ENCODE measurements around the gene PACC1.

Gene PACC1

DNA sequence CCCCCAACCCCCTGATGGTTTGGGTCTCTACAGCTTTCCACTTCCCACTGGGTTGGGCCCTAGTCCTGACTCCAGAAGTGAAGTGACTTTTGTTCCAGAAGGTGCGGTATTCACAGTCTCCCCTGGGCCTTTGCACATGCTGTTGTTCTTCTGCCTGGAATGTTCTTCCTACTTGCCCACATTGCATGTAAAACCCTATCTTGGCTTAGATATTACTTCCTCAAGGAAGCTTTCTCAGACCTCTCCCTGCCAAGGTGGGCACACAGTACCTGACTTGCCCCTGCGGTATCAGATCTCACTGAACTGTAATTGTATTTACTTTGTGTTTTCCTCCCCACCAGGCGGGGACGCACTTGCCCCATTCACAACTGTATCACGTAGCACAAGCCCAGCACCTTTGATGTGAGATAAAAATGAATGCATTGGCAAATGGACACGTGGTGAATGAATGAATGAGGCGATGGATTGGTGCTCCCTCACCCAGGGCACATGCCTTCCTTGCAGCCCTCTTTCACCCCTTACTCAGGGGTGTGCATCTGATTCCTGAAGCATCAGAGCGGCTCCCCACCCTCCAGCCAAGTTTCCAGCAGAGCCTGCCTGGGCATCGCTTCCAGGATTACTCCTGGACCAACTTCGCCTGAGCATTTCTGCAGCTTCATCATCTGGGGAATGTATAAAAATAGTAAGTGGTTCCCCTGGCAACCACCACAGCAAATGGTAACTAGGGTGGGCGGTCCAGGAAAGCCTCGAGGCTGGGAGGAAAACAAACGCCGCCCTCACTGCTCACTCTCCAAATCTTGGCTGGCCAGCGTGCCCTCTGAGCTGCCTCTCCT lies 37.9 kb upstream of the PACC1 start:
- TF ChIP-seq, protein P1, sequence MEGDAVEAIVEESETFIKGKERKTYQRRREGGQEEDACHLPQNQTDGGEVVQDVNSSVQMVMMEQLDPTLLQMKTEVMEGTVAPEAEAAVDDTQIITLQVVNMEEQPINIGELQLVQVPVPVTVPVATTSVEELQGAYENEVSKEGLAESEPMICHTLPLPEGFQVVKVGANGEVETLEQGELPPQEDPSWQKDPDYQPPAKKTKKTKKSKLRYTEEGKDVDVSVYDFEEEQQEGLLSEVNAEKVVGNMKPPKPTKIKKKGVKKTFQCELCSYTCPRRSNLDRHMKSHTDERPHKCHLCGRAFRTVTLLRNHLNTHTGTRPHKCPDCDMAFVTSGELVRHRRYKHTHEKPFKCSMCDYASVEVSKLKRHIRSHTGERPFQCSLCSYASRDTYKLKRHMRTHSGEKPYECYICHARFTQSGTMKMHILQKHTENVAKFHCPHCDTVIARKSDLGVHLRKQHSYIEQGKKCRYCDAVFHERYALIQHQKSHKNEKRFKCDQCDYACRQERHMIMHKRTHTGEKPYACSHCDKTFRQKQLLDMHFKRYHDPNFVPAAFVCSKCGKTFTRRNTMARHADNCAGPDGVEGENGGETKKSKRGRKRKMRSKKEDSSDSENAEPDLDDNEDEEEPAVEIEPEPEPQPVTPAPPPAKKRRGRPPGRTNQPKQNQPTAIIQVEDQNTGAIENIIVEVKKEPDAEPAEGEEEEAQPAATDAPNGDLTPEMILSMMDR (IDR thresholded peaks at IDR 0.05; ENCODE audit: low read depth, low read length, missing control alignments), result no peak
- in situ Hi-C loops (cut with HindIII; ENCODE audit: low sequenced_read_pairs), result no loop called here
- H3K4me3 ChIP-seq (ENCODE audit: low read depth, low read length), result no peak overlapping the region
- DNase-seq (ENCODE audit: low read depth), result peak; percentile 62

- in situ Hi-C loops (cut with HindIII; ENCODE audit: low sequenced_read_pairs), result no loop called here
- H3K4me3 ChIP-seq (ENCODE audit: low read depth, low read length), result no peak overlapping the region
- no peak for DNase-seq (ENCODE audit: low read depth)
- TF ChIP-seq, protein P1 (IDR thresholded peaks at IDR 0.05; ENCODE audit: low read depth, low read length, missing control alignments), result no peak
Observed at GRCh38 chr1:212451416-212452322, 37.0 kb upstream of the PACC1 start.

DNA sequence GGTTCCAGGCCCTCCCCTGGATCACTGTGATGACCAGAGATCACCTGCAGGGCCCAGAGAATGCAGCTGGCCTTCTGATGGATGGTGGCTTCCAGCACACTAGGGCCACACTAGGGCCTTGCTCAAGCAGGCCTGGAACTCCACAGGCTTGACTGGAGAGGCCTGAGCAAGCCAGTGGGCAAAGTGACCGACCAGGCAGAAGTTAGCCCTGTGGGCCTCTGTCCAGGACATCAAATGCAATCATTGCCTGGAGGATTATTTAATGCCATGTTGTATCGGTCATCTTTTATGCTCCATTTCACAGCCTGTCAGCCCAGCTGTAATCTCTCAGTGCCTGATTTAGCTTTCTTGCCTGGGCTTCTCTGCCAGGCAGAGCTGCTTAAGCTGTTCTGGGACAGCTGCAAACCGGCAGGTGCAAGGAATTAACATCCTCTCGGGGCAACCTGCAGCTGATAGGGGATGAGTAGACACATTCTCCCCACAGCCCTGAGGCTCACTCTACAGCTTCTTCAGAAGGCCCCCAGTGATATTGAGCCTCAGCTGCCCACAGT lies 35.7 kb upstream of the PACC1 start:
- no peak overlapping the region for H3K4me3 ChIP-seq (ENCODE audit: low read depth, low read length)
- DNase-seq (ENCODE audit: low read depth), result no peak
- TF ChIP-seq, protein P1 (IDR thresholded peaks at IDR 0.05; ENCODE audit: low read depth, low read length, missing control alignments), result no peak
- in situ Hi-C loops (cut with HindIII; ENCODE audit: low sequenced_read_pairs), result no loop called here

DNA sequence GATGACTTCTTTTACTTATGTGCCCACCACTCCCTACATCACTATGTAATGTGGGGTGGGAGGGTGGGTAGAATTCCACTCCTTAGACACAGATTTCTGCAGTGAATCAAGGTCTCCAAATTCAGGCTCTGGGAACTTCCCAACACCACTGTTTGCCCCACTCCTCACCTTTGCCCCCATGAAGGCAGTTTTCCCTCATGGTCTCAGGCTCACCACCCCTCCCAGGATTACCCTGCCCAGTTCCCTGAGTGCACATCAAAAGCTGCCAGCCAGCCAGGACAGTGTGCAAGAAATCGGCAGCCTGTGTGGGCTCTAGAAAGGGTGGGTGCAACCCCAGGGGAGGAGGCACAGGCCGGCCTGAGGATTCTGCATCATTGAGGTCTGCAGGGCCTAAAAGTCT lies 32.8 kb upstream of the PACC1 start:
- in situ Hi-C loops (cut with HindIII; ENCODE audit: low sequenced_read_pairs), result no loop called here
- DNase-seq (ENCODE audit: low read depth), result no peak

DNA sequence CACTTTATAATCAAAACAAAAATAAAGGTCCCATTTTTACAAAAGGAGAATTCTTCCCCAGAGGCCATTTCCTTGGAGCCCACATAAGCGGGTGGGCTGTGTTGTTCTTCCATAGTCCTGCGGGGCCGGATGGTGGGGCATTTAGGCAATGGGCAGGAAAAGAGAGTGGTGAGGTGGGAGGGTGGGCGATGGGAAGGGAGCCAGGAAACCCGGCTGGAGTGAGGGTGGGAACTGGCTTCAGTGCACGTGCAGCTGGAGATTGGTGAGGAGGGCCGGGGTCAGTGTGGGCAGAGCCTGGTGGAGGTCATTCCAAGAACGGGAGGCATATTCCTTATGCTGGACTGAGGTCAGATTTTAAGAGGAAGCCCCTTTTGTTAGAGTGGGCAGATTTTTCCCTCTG lies 31.6 kb upstream of the PACC1 start:
- no peak overlapping the region for H3K4me3 ChIP-seq (ENCODE audit: low read depth, low read length)
- TF ChIP-seq, protein P1 (IDR thresholded peaks at IDR 0.05; ENCODE audit: low read depth, low read length, missing control alignments), result no peak
- DNase-seq (ENCODE audit: low read depth), result no peak
- in situ Hi-C loops (cut with HindIII; ENCODE audit: low sequenced_read_pairs), result no loop called here

More for the DNA sequence above, 32.8 kb upstream of the PACC1 start:
- TF ChIP-seq, protein P1 (IDR thresholded peaks at IDR 0.05; ENCODE audit: low read depth, low read length, missing control alignments), result no peak
- H3K4me3 ChIP-seq (ENCODE audit: low read depth, low read length), result no peak overlapping the region

- in situ Hi-C loops (cut with HindIII; ENCODE audit: low sequenced_read_pairs), result no loop called here
- no peak overlapping the region for H3K4me3 ChIP-seq (ENCODE audit: low read depth, low read length)
- no peak for DNase-seq (ENCODE audit: low read depth)
- TF ChIP-seq, protein P1 (IDR thresholded peaks at IDR 0.05; ENCODE audit: low read depth, low read length, missing control alignments), result no peak
Observed at GRCh38 chr1:212442408-212442807, 27.7 kb upstream of the PACC1 start.
